WTC11 (cell line): Measurements from ENCODE around the gene EVL. TPM values are rescaled to one million over a fixed set of nuclear protein-coding genes. Genes with fewer than 3 reads are reported as not detected.
"Not testable (repeated sequence)": the region's sequence is repeated elsewhere in the genome, so short reads cannot be mapped to it uniquely, and the experiment has no call there.

Source experiments
- ATAC-seq: fragments of 200-7000 bp; cut with Tn5 transposase; 2 replicates; pipeline ENCODE4 v1.10.0; 2021; ENCODE audit warnings: mild to moderate bottlenecking, moderate library complexity
- CTCF ChIA-PET: fragments of 300-600 bp; sonication (Branson Sonifier 250); formaldehyde crosslinking; loops from one replicate; lab custom pipeline; 2021; ENCODE audit warnings: antibody characterized with exemption; lab: Charles Lee
- POLR2A ChIA-PET: fragments of 350-600 bp; sonication (Branson Sonifier 250); formaldehyde crosslinking; loops from one replicate; lab custom pipeline; 2021; ENCODE audit warnings: antibody characterized with exemption; lab: Charles Lee
- DNase-seq: peaks from one replicate; pipeline ENCODE4 v3.0.0; 2021; ENCODE audit warnings: low spot score
- H3K27ac Mint-ChIP-seq: 2 replicates; pipeline ENCODE4 v1.8.0; 2021; ENCODE audit warnings: mixed read lengths
- H3K27me3 Mint-ChIP-seq: 2 replicates; pipeline ENCODE4 v1.8.0; 2021; ENCODE audit warnings: low read depth, mild to moderate bottlenecking, moderate library complexity, mixed read lengths
- H3K36me3 Mint-ChIP-seq: 2 replicates; pipeline ENCODE4 v1.8.0; 2021; ENCODE audit warnings: mixed read lengths
- H3K4me1 Mint-ChIP-seq: 2 replicates; pipeline ENCODE4 v1.8.0; 2022; ENCODE audit warnings: mixed read lengths
- H3K4me3 Mint-ChIP-seq: 2 replicates; pipeline ENCODE4 v1.8.0; 2021; ENCODE audit warnings: mild to moderate bottlenecking, moderate library complexity, mixed read lengths
- H3K9me3 Mint-ChIP-seq: 2 replicates; pipeline ENCODE4 v1.8.0; 2021; ENCODE audit warnings: mixed read lengths
- AFF4 ChIP-seq: sonication (generic); formaldehyde crosslinking; IDR thresholded peaks from 2 replicates; pipeline ENCODE4 v1.8.1; 2023; ENCODE audit warnings: mild to moderate bottlenecking, missing genetic modification reagents, borderline replicate concordance
- ARID4B ChIP-seq: sonication (generic); formaldehyde crosslinking; IDR thresholded peaks from 2 replicates; pipeline ENCODE4 v1.8.0; 2023; ENCODE audit warnings: missing genetic modification reagents, mild to moderate bottlenecking, borderline replicate concordance
- CDX4 ChIP-seq: fragments of 250-450 bp; sonication (Bioruptor Pico); IDR thresholded peaks from 2 replicates; pipeline ENCODE4 v1.9.0; 2021; ENCODE audit warnings: moderate library complexity, mild to moderate bottlenecking, inconsistent platforms, borderline replicate concordance
- E2F4 ChIP-seq: sonication (generic); formaldehyde crosslinking; IDR thresholded peaks from 2 replicates; pipeline ENCODE4 v1.8.1; 2022; ENCODE audit warnings: low read depth, mild to moderate bottlenecking, moderate library complexity, missing genetic modification reagents, borderline replicate concordance
- IRF2 ChIP-seq: sonication (generic); formaldehyde crosslinking; IDR thresholded peaks from 2 replicates; pipeline ENCODE4 v1.8.0; 2022; ENCODE audit warnings: low read depth, missing genetic modification reagents, borderline replicate concordance
- MAX ChIP-seq: sonication (generic); formaldehyde crosslinking; IDR thresholded peaks from 2 replicates; pipeline ENCODE4 v1.8.0; 2022; ENCODE audit warnings: mild to moderate bottlenecking, missing genetic modification reagents
- MLX ChIP-seq: sonication (generic); formaldehyde crosslinking; IDR thresholded peaks from 2 replicates; pipeline ENCODE4 v1.8.1; 2023; ENCODE audit warnings: mild to moderate bottlenecking, missing genetic modification reagents, moderate library complexity
- SOX15 ChIP-seq: fragments of 250-450 bp; sonication (Bioruptor Pico); IDR thresholded peaks from 2 replicates; pipeline ENCODE4 v1.9.0; 2021; ENCODE audit warnings: mild to moderate bottlenecking
- TEAD1 ChIP-seq: sonication (generic); formaldehyde crosslinking; IDR thresholded peaks from 2 replicates; pipeline ENCODE4 v1.8.0; 2022; ENCODE audit warnings: mild to moderate bottlenecking, missing genetic modification reagents
- ZNF121 ChIP-seq: sonication (generic); formaldehyde crosslinking; IDR thresholded peaks from 2 replicates; pipeline ENCODE4 v1.8.0; 2023; ENCODE audit warnings: missing genetic modification reagents
- ZNF138 ChIP-seq: sonication (generic); formaldehyde crosslinking; conservative IDR thresholded peaks from 2 replicates; pipeline ENCODE4 v1.8.1; 2022; ENCODE audit warnings: mild to moderate bottlenecking, moderate library complexity, missing genetic modification reagents
- ZNF317 ChIP-seq: sonication (generic); formaldehyde crosslinking; IDR thresholded peaks from 2 replicates; pipeline ENCODE4 v1.8.1; 2023; ENCODE audit warnings: low read depth, mild to moderate bottlenecking, moderate library complexity, missing genetic modification reagents, borderline replicate concordance
- ZNF512 ChIP-seq: sonication (generic); formaldehyde crosslinking; IDR thresholded peaks from 2 replicates; pipeline ENCODE4 v1.8.1; 2022; ENCODE audit warnings: missing genetic modification reagents, borderline replicate concordance
- total RNA-seq: library from RNA; stranded (reverse); gene quantifications from 3 replicates; pipeline ENCODE4 v1.2.3, GENCODE V29; 2021

EVL gene
- total RNA-seq, 1 experiment from 2014 or later: 60.8 TPM

- no peak for DNase-seq
- H3K9me3 Mint-ChIP-seq: no peaks in the 10 kb centered on the region
- no peak overlapping the region for H3K4me3 Mint-ChIP-seq
- H3K4me1 Mint-ChIP-seq: peaks cover 8% of the 10 kb centered on the region; the same call in 1 of the 2 replicates
- TF ChIP-seq CDX4 (CRISPR knock-in tag) (no peak), MAX (CRISPR knock-in tag) (no peak), ZNF317 (CRISPR knock-in tag) (no peak), ZNF138 (CRISPR knock-in tag) (no peak)
- ChIA-PET CTCF (no interaction called here), POLR2A (no interaction called here)
- no peak overlapping the region for H3K27ac Mint-ChIP-seq
- ATAC-seq: no peak
- H3K27me3 Mint-ChIP-seq: peaks cover 48% of the 10 kb centered on the region
- no peaks in the 10 kb centered on the region for H3K36me3 Mint-ChIP-seq
Observed at GRCh38 chr14:100028990-100029677, 36.1 kb upstream of the EVL start.

GRCh38 chr14:100030006-100030405 lies 35.2 kb upstream of the EVL start:
- H3K27ac Mint-ChIP-seq, DNase-seq, ATAC-seq, H3K36me3 Mint-ChIP-seq, H3K9me3 Mint-ChIP-seq, H3K4me1 Mint-ChIP-seq, POLR2A ChIA-PET, H3K4me3 Mint-ChIP-seq: not testable (repeated sequence)
- H3K27me3 Mint-ChIP-seq: peaks cover 48% of the 10 kb centered on the region
- CTCF ChIA-PET: interaction anchor here (0.7 kb wide), 1 partner anchor 1323 kb away, joined by 4 read pairs; no protein-coding TSS in a partner anchor

GRCh38 chr14:100030452-100031153 lies 34.6 kb upstream of the EVL start:
- H3K36me3 Mint-ChIP-seq: no peaks in the 10 kb centered on the region
- ChIA-PET CTCF (interaction anchor here (0.7 to 1.7 kb wide), 2 partner anchors 92 to 1323 kb away, joined by 4 to 5 read pairs; no protein-coding TSS in a partner anchor), POLR2A (no interaction called here)
- peaks cover 48% of the 10 kb centered on the region for H3K27me3 Mint-ChIP-seq
- no peak overlapping the region for H3K4me3 Mint-ChIP-seq
- H3K27ac Mint-ChIP-seq: no peak overlapping the region
- no peak for DNase-seq
- H3K4me1 Mint-ChIP-seq: no peaks in the 10 kb centered on the region
- ATAC-seq: no peak
- no peaks in the 10 kb centered on the region for H3K9me3 Mint-ChIP-seq
- TF ChIP-seq IRF2 (CRISPR knock-in tag): no peak
- TF ChIP-seq AFF4 (CRISPR knock-in tag): no peak
- TF ChIP-seq ZNF138 (CRISPR knock-in tag): no peak
- TF ChIP-seq ZNF121 (CRISPR knock-in tag): no peak
- no peak for TF ChIP-seq SOX15 (CRISPR knock-in tag)
- TF ChIP-seq E2F4 (CRISPR knock-in tag): no peak
- TF ChIP-seq TEAD1 (CRISPR knock-in tag): no peak
- no peak for TF ChIP-seq MLX (CRISPR knock-in tag)
- no peak for TF ChIP-seq ARID4B
- no peak for TF ChIP-seq ZNF512 (CRISPR knock-in tag)
